IPS-20b (cell line): ENCODE data around the gene IL24.

Experiments used
- H3K27ac ChIP-seq: one replicate; pipeline ENCODE4 v1.5.1; 2013; ENCODE audit warnings: low read length
- H3K27me3 ChIP-seq: 2 replicates; pipeline ENCODE4 v1.6.1; 2013; ENCODE audit warnings: mild to moderate bottlenecking, low read length, inconsistent platforms; ENCODE audit not compliant: insufficient read depth
- H3K36me3 ChIP-seq: 2 replicates; pipeline ENCODE4 v1.6.1; 2013; ENCODE audit warnings: low read depth, mild to moderate bottlenecking, inconsistent platforms, low read length, moderate library complexity; ENCODE audit not compliant: insufficient read depth
- H3K4me1 ChIP-seq: 2 replicates; pipeline ENCODE4 v1.6.1; 2013; ENCODE audit warnings: mild to moderate bottlenecking, control low read depth, inconsistent platforms, low read length, moderate library complexity; ENCODE audit not compliant: insufficient read depth
- H3K4me3 ChIP-seq: 2 replicates; pipeline ENCODE4 v1.5.1; 2013; ENCODE audit warnings: mild to moderate bottlenecking, low read length, inconsistent platforms
- H3K9ac ChIP-seq: 2 replicates; pipeline ENCODE4 v1.6.1; 2013; ENCODE audit warnings: low read depth, mild to moderate bottlenecking, inconsistent platforms, low read length, moderate library complexity
- H3K9me3 ChIP-seq: 2 replicates; pipeline ENCODE4 v1.6.1; 2013; ENCODE audit warnings: mild to moderate bottlenecking, low read depth, low read length, inconsistent platforms; ENCODE audit not compliant: insufficient read depth

Gene IL24

DNA sequence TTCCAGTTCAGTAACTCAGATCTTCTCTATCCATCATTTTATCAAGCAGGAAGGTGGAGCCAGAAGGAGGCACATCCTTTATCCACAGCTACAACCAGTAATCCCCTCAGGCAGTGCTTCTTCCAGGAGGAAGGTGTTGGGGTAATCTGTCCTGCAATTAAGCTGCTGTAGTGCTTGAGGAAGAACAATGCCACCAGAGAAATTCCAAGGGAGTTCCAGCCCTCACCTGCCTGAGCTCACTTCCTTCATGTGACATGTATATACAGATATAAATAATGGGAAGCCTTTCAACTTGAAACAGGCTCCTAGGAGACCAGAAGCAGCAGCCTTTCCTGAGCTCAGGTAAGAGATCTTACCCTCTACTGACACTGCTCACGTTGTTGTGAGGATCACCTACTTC lies 34.0 kb upstream of the IL24 start:
- Histone ChIP-seq H3K4me3 (no peak overlapping the region), H3K27ac (no peak overlapping the region), H3K4me1 (no peaks in the 10 kb centered on the region), H3K9me3 (no peaks in the 10 kb centered on the region), H3K36me3 (no peaks in the 10 kb centered on the region), H3K9ac (no peak overlapping the region), H3K27me3 (peaks cover 8% of the 10 kb centered on the region; the same call in 1 of the 2 replicates)

DNA sequence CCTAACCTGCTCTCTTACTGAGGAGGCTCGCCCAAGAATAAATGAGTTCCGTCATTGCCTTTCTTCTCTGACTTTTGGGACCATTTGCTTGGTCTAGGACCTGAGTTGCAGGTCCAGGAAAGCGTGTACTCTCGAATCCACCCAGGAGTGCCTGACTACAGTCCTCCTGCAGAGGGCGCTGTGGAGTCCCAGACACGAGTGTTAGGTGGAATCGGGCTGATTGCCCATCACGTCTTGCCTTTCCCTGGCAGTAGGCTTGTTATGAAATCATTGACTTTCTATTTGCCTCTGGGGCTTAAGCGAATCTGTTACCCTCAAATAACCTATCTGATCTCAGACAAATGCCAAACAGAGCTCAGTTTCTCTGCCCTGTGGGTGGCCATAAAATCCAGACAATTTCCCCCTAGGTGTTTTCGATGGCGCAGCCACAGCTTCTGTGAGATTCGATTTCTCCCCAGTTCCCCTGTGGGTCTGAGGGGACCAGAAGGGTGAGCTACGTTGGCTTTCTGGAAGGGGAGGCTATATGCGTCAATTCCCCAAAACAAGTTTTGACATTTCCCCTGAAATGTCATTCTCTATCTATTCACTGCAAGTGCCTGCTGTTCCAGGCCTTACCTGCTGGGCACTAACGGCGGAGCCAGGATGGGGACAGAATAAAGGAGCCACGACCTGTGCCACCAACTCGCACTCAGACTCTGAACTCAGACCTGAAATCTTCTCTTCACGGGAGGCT lies 32.1 kb upstream of the IL24 start, which contains the start of gene IL20:
IL20 (plus strand) TSS at position 685 of the 733 bp plus-strand sequence. CDS start 230 bp downstream, outside the sequence.
- H3K4me1 ChIP-seq, result no peaks in the 10 kb centered on the region
- no peak within 1 kb of the TSS for H3K9ac ChIP-seq
- H3K27ac ChIP-seq, result no peak within 1 kb of the TSS
- H3K4me3 ChIP-seq, result no peak within 1 kb of the TSS
- peaks cover 8% of the 10 kb centered on the region; the same call in 1 of the 2 replicates for H3K27me3 ChIP-seq
- no peaks in the 10 kb centered on the region for H3K36me3 ChIP-seq
- H3K9me3 ChIP-seq, result no peaks in the 10 kb centered on the region

DNA sequence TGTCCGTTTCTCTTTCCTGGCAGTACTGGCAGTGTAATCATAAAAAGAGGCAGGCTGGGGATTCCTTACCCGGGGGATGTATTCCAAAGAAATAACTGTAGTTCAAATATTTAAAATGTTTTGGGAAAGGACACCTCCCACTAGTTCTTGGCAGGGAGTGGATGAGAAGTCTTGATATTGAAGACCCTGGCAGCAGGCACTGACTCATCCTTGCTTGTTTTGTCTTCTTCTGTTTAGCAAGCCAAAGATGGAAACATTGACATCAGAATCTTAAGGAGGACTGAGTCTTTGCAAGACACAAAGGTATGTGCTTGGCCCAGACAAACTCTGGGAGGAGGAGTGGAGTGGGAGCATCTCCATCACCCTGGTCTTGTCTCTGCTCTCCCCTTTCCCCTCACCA lies 31.2 kb upstream of the IL24 start:
- Histone ChIP-seq H3K4me1 (no peaks in the 10 kb centered on the region), H3K9me3 (no peaks in the 10 kb centered on the region), H3K4me3 (no peak overlapping the region), H3K9ac (no peak overlapping the region), H3K27ac (no peak overlapping the region), H3K27me3 (peaks cover 8% of the 10 kb centered on the region; the same call in 1 of the 2 replicates), H3K36me3 (no peaks in the 10 kb centered on the region)

DNA sequence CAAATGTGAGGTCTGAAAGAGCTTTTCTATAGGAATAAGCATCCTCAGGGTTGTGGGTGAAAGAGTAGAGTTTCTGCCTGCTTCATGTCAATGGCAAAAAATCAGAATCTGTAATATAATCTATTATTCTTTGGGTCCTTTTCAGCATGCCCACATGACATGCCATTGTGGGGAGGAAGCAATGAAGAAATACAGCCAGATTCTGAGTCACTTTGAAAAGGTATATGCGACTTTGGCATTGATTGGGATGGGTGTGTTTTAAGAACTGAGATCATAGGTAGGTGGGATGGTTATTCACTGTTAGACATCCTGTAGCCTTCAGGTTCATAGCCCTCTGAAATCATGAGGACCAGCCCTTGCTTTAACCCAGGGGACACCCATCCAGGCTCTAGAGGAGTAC lies 30.0 kb upstream of the IL24 start:
- peaks cover 8% of the 10 kb centered on the region; the same call in 1 of the 2 replicates for H3K27me3 ChIP-seq
- no peak overlapping the region for H3K4me3 ChIP-seq
- H3K9me3 ChIP-seq, result no peaks in the 10 kb centered on the region
- no peaks in the 10 kb centered on the region for H3K4me1 ChIP-seq
- H3K9ac ChIP-seq, result no peak overlapping the region
- no peak overlapping the region for H3K27ac ChIP-seq
- H3K36me3 ChIP-seq, result no peaks in the 10 kb centered on the region

DNA sequence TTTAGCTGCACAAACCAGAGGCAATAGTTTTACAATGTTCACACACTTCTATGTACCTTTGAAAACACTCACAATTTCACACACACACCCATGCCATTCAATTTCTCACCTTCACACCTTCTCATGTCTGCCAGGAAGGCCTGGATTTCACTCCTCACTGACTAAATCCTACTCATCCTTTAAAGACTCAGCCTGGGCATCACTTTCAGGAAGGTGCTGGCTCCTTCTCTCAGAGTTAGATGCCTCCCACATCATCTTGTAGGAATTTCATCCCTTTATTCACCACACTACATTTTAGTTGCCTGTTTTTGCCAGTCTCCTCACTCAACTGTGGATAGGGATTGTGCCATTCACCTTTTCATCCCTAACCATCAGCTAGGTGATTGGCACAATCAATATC lies 29.5 kb upstream of the IL24 start:
- H3K4me1 ChIP-seq, result no peaks in the 10 kb centered on the region
- no peak overlapping the region for H3K9ac ChIP-seq
- no peaks in the 10 kb centered on the region for H3K9me3 ChIP-seq
- no peaks in the 10 kb centered on the region for H3K36me3 ChIP-seq
- H3K27ac ChIP-seq, result no peak overlapping the region
- no peak overlapping the region for H3K4me3 ChIP-seq
- H3K27me3 ChIP-seq, result peaks cover 8% of the 10 kb centered on the region; the same call in 1 of the 2 replicates

DNA sequence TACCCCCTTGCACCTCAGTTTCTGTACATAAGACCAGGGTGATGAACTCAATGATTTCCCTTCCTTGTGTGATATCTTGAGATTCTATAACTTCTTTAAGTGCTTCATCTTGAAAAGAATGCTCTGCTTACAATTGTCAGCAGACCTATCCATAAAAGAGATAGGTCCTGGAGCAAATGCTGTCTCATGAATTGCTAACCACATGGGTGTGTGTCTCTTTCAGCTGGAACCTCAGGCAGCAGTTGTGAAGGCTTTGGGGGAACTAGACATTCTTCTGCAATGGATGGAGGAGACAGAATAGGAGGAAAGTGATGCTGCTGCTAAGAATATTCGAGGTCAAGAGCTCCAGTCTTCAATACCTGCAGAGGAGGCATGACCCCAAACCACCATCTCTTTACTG lies 29.0 kb upstream of the IL24 start:
- no peak overlapping the region for H3K4me3 ChIP-seq
- H3K9me3 ChIP-seq, result no peaks in the 10 kb centered on the region
- H3K9ac ChIP-seq, result no peak overlapping the region
- H3K36me3 ChIP-seq, result no peaks in the 10 kb centered on the region
- H3K27me3 ChIP-seq, result peaks cover 8% of the 10 kb centered on the region; the same call in 1 of the 2 replicates
- no peak overlapping the region for H3K27ac ChIP-seq
- no peaks in the 10 kb centered on the region for H3K4me1 ChIP-seq

DNA sequence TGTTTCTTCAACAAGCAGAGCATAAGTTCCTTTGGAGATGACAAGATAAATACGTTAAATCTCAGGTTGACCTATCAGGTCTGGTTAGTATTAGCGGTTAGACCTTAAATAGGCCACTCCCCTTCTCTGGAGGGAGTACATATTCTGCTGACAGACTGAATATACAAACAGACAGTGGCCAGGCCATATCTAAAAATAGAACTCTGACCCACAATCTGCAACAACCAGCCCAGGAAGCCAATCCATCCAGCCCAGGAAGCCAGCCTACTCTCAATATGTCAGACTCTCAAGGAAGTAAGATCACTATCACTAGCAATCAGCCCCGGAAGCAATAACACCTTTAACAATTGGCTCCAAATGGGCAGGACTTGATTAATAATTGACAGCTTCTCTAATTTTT lies 25.1 kb upstream of the IL24 start:
- Histone ChIP-seq H3K27ac (no peak overlapping the region), H3K4me3 (no peak overlapping the region), H3K36me3 (no peaks in the 10 kb centered on the region), H3K27me3 (peaks cover 8% of the 10 kb centered on the region; the same call in 1 of the 2 replicates), H3K9me3 (peaks cover 3% of the 10 kb centered on the region; the same call in 1 of the 2 replicates), H3K4me1 (no peaks in the 10 kb centered on the region), H3K9ac (no peak overlapping the region)

DNA sequence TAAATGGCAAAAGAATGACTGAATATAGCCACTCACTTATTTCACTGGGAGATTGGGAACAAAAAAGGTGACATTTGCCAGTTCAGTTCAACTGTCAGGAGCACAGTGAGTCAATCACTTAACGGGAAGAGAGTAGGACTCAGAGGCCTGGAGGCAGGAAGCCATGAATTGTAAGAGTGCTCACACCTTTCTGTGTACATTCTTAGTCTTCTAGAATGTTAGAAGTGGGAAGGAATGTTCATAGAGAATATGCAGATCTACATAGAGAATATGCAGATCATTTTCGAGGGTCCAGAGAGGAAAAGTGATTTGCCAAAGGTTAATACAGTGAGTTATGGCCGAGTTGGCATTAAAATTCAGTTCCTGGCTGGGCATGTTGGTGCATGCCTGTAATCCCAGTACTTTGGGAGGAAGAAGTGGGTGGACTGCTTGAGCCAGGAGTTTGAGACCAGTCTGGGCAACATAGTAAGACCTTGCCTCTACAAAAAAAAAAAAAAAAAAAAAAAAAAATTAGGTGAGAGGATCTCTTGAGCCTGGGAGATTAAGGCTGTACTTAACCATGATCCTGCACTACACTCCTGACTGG lies 23.5 kb upstream of the IL24 start:
- Histone ChIP-seq H3K27ac (no peak overlapping the region), H3K4me3 (no peak overlapping the region), H3K36me3 (no peaks in the 10 kb centered on the region), H3K9ac (no peak overlapping the region), H3K27me3 (no peaks in the 10 kb centered on the region; the same call in 1 of the 2 replicates), H3K9me3 (peaks cover 14% of the 10 kb centered on the region), H3K4me1 (no peaks in the 10 kb centered on the region)

DNA sequence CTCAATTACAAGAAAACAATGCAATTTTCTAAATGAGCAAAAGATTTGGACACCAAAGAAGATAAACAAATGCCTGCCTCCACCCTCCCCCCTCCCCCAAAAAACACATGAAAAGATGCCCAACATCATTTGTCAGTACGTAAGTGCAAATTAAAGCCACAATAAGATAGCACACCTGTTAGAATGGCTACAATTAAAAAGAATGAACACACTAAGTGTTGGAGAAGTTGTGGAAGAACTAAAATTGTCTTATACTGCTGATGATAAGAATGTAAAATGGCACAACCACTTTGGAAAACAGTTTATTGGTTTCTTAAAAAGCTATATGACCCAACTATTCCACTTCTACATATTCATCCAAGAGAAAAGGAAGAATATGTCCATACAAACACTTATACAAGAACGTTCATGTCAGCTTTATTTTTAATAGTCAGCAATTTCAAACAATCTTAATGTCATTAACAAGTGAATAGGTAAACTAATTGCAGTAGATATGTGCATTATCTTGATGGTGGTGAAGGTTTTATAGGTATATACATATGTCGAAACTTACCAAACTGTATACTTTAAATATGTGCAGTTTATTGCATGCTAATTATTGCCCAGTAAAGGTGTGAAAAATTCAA lies 21.4 kb upstream of the IL24 start:
- Histone ChIP-seq H3K4me3 (no peak overlapping the region), H3K9me3 (peaks cover 14% of the 10 kb centered on the region), H3K27ac (no peak overlapping the region), H3K36me3 (no peaks in the 10 kb centered on the region), H3K9ac (no peak overlapping the region), H3K27me3 (no peaks in the 10 kb centered on the region), H3K4me1 (no peaks in the 10 kb centered on the region)

DNA sequence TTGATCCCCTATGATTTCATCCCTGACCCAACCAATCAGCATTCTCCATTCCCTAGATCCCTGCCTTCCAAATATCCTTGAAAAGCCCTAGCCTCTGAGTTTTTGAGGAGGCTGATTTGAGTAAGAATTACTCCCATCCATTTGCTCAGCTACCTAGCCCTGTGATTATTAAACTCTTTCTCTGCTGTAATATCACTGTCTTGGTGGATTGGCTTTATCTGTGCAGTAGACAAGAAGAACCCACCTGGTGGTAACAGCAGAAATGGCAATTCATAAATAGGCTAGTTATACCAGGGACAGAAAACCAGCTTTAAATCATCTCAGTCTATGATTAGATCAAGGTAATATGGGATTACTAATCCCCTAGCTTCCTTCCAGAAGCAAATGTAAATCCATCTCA lies 18.8 kb upstream of the IL24 start:
- no peaks in the 10 kb centered on the region for H3K4me1 ChIP-seq
- H3K4me3 ChIP-seq, result no peak overlapping the region
- H3K27me3 ChIP-seq, result no peaks in the 10 kb centered on the region
- peaks cover 14% of the 10 kb centered on the region for H3K9me3 ChIP-seq
- no peak overlapping the region for H3K27ac ChIP-seq
- no peak overlapping the region for H3K9ac ChIP-seq
- no peaks in the 10 kb centered on the region for H3K36me3 ChIP-seq

DNA sequence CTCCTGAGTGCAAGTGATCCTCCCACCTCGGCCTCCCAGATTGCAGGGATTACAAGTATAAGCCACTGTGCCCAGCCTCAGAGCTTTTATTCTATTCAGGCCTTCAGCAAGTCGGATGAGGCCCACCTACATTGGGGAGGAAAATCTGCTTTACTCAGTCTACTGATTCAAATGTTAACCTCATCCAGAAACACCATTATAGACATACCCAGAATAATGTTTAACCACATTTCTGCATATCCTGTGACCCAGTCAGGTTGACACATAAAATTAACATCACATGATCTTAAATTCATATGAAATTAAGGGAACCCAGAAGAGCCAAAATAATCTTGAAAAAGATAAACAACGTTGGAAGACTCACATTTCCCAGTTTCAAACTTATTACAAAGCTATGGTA lies 16.9 kb upstream of the IL24 start:
- no peaks in the 10 kb centered on the region for H3K36me3 ChIP-seq
- no peak overlapping the region for H3K4me3 ChIP-seq
- no peaks in the 10 kb centered on the region for H3K27me3 ChIP-seq
- peaks cover 14% of the 10 kb centered on the region for H3K9me3 ChIP-seq
- H3K9ac ChIP-seq, result no peak overlapping the region
- H3K27ac ChIP-seq, result no peak overlapping the region
- no peaks in the 10 kb centered on the region for H3K4me1 ChIP-seq

DNA sequence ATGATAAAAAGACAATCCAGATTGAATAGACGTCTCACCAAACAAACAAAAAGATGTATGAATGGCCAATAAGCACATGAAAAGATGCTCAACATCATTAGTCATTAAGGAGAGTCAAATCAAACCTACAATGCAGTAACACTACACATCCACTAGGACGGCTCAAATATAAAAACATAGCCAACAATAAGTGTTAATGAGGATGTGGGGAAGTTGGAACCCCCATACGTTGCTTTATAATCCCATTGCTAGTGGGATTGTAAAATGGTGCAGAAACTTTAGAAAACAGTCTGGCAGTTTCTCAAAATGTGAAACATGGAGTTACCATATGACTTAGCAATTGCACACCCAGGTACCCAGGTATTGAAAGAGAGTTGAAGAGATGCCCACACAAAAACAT lies 14.7 kb upstream of the IL24 start:
- H3K4me1 ChIP-seq, result no peaks in the 10 kb centered on the region
- H3K27ac ChIP-seq, result no peak overlapping the region
- no peak overlapping the region for H3K4me3 ChIP-seq
- H3K36me3 ChIP-seq, result no peaks in the 10 kb centered on the region
- no peak overlapping the region for H3K9ac ChIP-seq
- no peaks in the 10 kb centered on the region for H3K27me3 ChIP-seq
- H3K9me3 ChIP-seq, result peaks cover 10% of the 10 kb centered on the region
